GM12873 (cell line): ENCODE results near the gene PPP3R1.

Experiments
- TF ChIP-seq, protein P1 (sequence below): IDR thresholded peaks from 2 replicates; pipeline ENCODE4 v1.5.1; 2012; ENCODE audit warnings: low read depth, mild to moderate bottlenecking, moderate library complexity, low read length, control low read depth; ENCODE audit not compliant: insufficient read depth; ENCODE audit errors: missing control alignments

Gene PPP3R1

GRCh38 chr2:68135448-68136320, 116.6 kb downstream of the PPP3R1 start:
- TF ChIP-seq, protein P1, sequence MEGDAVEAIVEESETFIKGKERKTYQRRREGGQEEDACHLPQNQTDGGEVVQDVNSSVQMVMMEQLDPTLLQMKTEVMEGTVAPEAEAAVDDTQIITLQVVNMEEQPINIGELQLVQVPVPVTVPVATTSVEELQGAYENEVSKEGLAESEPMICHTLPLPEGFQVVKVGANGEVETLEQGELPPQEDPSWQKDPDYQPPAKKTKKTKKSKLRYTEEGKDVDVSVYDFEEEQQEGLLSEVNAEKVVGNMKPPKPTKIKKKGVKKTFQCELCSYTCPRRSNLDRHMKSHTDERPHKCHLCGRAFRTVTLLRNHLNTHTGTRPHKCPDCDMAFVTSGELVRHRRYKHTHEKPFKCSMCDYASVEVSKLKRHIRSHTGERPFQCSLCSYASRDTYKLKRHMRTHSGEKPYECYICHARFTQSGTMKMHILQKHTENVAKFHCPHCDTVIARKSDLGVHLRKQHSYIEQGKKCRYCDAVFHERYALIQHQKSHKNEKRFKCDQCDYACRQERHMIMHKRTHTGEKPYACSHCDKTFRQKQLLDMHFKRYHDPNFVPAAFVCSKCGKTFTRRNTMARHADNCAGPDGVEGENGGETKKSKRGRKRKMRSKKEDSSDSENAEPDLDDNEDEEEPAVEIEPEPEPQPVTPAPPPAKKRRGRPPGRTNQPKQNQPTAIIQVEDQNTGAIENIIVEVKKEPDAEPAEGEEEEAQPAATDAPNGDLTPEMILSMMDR: no peak

GRCh38 chr2:68134554-68134953, 117.8 kb downstream of the PPP3R1 start:
- TF ChIP-seq, protein P1: no peak

DNA sequence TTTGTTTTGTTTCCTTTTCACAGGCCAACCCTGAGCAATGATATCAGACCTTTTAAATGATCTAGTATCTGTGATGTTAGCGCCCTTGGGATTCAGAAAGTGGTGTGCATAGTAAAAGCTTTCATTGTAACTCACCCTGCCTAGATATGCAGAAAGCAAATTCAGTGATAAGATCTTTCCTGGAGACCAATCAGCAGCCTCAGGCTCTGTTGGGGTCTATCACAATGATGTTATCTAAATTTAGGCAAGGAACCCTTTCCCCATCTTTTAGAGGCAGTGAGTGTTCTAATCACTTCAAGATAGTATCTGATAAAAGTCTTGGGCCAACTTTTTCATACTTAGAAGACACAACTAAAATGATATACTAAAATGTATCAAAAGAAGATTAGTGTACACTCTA, 118.2 kb downstream of the PPP3R1 start:
- TF ChIP-seq, protein P1: no peak
